GM10248 (cell line): Measurements from ENCODE around the gene C14orf119.

Source experiments
- CTCF ChIA-PET: fragments of 300-600 bp; sonication (Branson Sonifier 250); formaldehyde crosslinking; extraction: SDS; loops from one replicate; lab custom pipeline; 2021; ENCODE audit warnings: antibody characterized with exemption; lab: Yijun Ruan, JAX
- POLR2A ChIA-PET: fragments of 350-650 bp; sonication (Branson Sonifier 250); formaldehyde crosslinking; extraction: SDS; loops from one replicate; lab custom pipeline; 2020; ENCODE audit warnings: antibody characterized with exemption; lab: Yijun Ruan, JAX
- DNase-seq: peaks from one replicate; pipeline ENCODE4 v3.0.0; 2012; ENCODE audit errors: extremely low spot score
- TF ChIP-seq, protein P1 (sequence below): IDR thresholded peaks from 2 replicates; pipeline ENCODE4 v1.5.1; 2012; ENCODE audit warnings: mild to moderate bottlenecking, low read depth; ENCODE audit errors: extremely low read depth, missing control alignments, control extremely low read depth

C14orf119 gene

DNA sequence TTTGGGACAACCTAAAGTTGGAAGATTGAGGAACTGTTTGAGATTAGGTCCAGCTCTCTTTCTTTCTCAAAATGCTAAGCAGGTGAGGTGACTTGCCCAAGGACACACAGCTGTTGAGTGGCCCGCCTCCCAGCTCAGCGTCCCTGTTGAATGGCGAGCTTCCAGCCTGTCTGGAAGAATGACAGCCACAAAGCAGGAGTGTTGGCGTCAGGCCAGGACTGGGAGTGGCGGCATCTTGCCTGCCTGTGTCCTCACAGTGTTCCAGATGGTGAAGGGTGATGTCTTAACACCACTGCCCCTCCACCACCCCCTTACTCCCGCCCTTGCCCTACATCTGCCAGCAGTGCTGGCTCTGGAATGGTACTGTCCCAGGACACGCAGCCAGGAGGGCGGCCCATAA is 28.1 kb downstream of the C14orf119 start:
- CTCF ChIA-PET = interaction anchor here (1.0 to 8.8 kb wide), 2 partner anchors 61 to 178 kb away, joined by 3 to 164 read pairs; partner anchors contain the start of gene SLC7A8
- POLR2A ChIA-PET = no interaction called here
- TF ChIP-seq, protein P1, sequence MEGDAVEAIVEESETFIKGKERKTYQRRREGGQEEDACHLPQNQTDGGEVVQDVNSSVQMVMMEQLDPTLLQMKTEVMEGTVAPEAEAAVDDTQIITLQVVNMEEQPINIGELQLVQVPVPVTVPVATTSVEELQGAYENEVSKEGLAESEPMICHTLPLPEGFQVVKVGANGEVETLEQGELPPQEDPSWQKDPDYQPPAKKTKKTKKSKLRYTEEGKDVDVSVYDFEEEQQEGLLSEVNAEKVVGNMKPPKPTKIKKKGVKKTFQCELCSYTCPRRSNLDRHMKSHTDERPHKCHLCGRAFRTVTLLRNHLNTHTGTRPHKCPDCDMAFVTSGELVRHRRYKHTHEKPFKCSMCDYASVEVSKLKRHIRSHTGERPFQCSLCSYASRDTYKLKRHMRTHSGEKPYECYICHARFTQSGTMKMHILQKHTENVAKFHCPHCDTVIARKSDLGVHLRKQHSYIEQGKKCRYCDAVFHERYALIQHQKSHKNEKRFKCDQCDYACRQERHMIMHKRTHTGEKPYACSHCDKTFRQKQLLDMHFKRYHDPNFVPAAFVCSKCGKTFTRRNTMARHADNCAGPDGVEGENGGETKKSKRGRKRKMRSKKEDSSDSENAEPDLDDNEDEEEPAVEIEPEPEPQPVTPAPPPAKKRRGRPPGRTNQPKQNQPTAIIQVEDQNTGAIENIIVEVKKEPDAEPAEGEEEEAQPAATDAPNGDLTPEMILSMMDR = no peak
- DNase-seq = no peak

DNA sequence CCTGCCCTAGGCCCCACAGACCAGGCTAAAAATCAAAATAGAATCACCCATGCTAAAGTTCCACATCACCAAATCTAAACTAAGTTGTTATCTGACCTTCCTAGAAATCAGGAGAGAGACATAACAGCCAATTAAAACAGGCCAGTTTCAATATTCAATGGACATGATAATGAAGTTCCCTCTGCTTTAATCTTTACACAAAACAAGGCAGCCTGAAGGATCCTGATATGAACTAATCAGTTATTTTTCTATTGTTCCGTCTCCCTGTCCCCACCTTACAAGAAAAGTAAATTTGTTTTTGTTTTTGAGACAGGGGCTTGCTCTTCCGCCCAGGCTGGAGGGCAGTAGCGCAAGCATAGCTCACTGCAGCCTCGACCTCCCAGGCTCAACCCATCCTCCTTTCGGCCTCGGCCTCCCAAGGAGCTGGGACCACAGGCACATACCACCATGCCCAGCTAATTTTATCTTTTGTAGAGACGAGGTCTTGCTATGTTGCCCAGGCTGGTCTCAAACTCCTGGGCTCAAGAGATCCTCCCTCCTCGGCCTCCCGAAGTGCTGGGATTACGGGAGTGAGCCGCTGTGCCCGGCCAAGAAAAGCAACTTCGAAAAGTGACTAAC is 29.1 kb downstream of the C14orf119 start:
- TF ChIP-seq, protein P1 = no peak
- DNase-seq = no peak
- ChIA-PET CTCF (interaction anchor here (0.7 to 8.8 kb wide), 3 partner anchors 60 to 256 kb away, joined by 3 to 164 read pairs (median 3); partner anchors contain the start of gene SLC7A8), POLR2A (no interaction called here)

DNA sequence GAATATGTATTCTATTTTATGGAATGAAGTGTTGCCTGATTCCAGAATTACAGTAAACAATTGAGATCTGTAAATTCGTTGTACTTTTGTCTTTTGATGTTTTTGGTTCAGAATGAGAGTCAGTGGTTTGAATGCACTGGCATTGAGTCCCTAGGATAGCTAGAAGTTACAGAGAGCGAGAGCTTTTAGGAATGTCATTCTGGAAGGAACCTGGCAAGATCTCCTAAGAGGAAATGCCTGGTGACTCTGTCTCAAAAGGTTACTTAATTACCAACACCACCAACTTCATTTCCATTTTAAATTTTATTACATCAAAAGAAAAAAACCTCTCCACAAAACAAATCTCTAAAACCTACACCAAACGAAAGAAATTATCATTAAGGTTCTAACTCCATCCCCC is 29.7 kb downstream of the C14orf119 start:
- POLR2A ChIA-PET = interaction anchor here (0.6 kb wide), 1 partner anchor 51 kb away, joined by 3 read pairs; no protein-coding TSS in a partner anchor
- TF ChIP-seq, protein P1 = no peak
- DNase-seq = no peak
- CTCF ChIA-PET = interaction anchor here (0.7 to 8.8 kb wide), 2 partner anchors 59 to 255 kb away, joined by 3 to 164 read pairs; partner anchors contain the start of gene SLC7A8

DNA sequence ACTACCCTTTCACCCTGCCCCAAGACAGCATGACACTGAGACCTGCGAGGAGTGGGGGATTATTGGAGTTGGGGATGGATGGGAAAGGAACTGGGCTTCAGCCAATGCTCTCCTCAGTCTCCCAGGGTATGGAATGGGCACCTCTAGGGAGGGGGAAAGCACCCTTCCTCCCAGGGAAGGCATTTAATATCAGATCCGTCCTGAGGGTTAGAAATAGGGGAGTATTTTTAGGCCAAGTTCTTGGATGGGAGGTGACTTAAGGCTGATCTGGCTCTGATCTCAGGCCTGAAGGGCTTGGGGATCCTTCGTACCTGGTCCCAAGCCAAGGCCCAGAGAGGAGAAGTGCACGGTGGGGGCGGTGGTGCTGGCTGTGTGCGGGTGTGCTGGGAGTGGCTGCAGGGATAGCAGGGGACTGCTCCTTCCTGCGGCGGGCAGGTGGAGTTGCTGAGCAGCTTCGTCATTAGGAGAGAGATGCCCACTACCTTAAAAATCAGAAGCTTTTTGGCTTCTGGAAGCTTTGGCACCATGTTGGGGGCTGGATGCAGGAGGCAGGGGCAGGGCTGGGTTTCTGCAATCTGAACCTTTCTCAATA is 30.7 kb downstream of the C14orf119 start:
- no peak for DNase-seq
- CTCF ChIA-PET = interaction anchor here (0.8 kb wide), 1 partner anchor 175 kb away, joined by 3 read pairs; no protein-coding TSS in a partner anchor
- TF ChIP-seq, protein P1 = no peak
- POLR2A ChIA-PET = no interaction called here

DNA sequence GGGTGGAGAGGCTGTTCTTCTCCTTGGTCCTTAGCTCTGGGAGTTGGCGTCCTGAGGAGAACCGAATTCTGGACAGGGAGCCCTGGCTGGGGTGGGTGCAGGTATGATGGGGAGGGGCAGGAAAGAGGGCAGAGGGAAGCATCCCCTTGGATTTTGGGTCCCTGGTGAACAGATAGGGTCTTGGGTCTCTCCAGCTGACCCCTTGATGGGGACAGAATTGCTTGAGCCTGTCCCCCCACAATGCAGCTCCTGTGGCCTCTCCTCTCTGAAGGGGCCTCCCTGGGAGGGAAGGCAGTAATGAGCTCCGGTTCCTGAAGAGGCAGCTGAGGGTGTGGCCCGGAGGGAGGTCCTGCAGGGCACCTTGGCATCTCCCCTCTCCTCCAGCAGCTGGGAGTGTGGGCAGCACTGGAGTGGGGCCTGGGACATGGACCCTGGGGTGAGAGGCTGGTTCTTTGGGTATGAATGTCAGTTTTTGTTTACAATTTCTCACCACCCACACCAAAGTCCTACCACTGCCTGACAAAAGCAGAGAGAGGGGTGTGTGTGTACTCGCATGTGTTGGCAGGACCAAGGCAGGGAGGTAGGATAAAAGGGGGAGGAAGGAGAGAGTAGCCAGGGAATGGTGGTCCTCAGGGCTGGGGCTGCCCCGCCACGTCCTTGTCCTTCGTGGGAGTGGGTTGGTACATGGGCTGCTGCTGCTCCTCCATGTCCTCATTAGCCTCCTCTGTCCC is 31.4 kb downstream of the C14orf119 start:
- no peak for DNase-seq
- TF ChIP-seq, protein P1 = no peak
- ChIA-PET POLR2A (no interaction called here), CTCF (interaction anchor here (0.8 to 1.0 kb wide), 2 partner anchors 12 to 174 kb away, joined by 3 read pairs; no protein-coding TSS in a partner anchor)

DNA sequence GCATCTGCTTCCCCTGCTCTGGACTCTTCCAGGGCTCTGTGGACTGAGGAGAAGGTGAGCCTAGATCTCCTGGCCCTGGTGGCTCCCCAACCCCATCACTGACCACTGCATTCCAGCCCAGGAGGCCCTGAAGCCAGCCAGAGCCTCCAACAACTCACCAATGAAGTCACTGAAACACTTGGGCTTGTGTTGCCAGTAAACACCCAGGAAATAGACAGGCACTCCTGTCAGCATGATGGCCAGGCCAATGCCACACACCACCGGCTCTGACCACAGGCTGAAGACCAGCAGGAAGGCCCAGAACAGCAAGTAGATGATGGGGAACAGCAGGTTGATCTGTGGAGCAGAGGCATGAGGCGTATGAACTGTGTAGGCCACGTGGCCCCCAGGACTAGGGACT is 32.6 kb downstream of the C14orf119 start:
- ChIA-PET CTCF (interaction anchor here (4.5 kb wide), 1 partner anchor 7 kb away, joined by 44 read pairs; no protein-coding TSS in a partner anchor), POLR2A (no interaction called here)
- no peak for DNase-seq
- TF ChIP-seq, protein P1 = no peak
